Brain microvascular endothelial cell (primary cell): ENCODE data around the gene PRR33.

Experiments used
- DNase-seq: peaks from one replicate; pipeline ENCODE4 v3.0.0-alpha.2; 2020
- H3K27ac ChIP-seq: fragments of 250-450 bp; sonication (Bioruptor Pico); 2 replicates; pipeline ENCODE4 v1.5.1; 2020; ENCODE audit warnings: mild to moderate bottlenecking, moderate library complexity
- H3K27me3 ChIP-seq: fragments of 250-450 bp; sonication (Bioruptor Pico); replicated peaks from 2 replicates; pipeline ENCODE4 v1.5.1; 2020; ENCODE audit warnings: mild to moderate bottlenecking
- H3K36me3 ChIP-seq: fragments of 250-450 bp; sonication (Bioruptor Pico); replicated peaks from 2 replicates; pipeline ENCODE4 v1.5.1; 2020; ENCODE audit warnings: mild to moderate bottlenecking
- H3K4me3 ChIP-seq: 2 replicates; pipeline ENCODE4 v1.5.1; 2011; ENCODE audit warnings: low read depth, mild to moderate bottlenecking, control low read depth, low read length, moderate library complexity
- CTCF ChIP-seq: IDR thresholded peaks from 2 replicates; pipeline ENCODE4 v1.5.1; 2011; ENCODE audit warnings: low read depth, mild to moderate bottlenecking, moderate library complexity, low read length, control low read depth, inconsistent platforms; ENCODE audit errors: missing control alignments
- in situ Hi-C: cut with HindIII; loops from 2 replicates; pipeline ENCODE4 v1.10.0; 2017; ENCODE audit warnings: low sequenced_read_pairs, low pct_ligation_motif_present

Gene PRR33

GRCh38 chr11:1866226-1866625 is 25.5 kb downstream of the PRR33 start:
- Histone ChIP-seq H3K4me3 (no peak overlapping the region), H3K27me3 (peaks cover 5% of the 10 kb centered on the region), H3K27ac (no peak overlapping the region), H3K36me3 (no peaks in the 10 kb centered on the region)
- no peak for DNase-seq
- no peak for TF ChIP-seq CTCF
- in situ Hi-C loops = no loop called here

GRCh38 chr11:1864831-1865665 is 26.6 kb downstream of the PRR33 start:
- Histone ChIP-seq H3K4me3 (no peak overlapping the region), H3K27me3 (no peaks in the 10 kb centered on the region), H3K36me3 (no peaks in the 10 kb centered on the region), H3K27ac (no peak overlapping the region)
- in situ Hi-C loops = no loop called here
- no peak for DNase-seq
- no peak for TF ChIP-seq CTCF

- H3K27ac ChIP-seq = no peak overlapping the region
- no peak for DNase-seq
- no peak for TF ChIP-seq CTCF
- H3K27me3 ChIP-seq = no peaks in the 10 kb centered on the region
- in situ Hi-C loops = no loop called here
- H3K36me3 ChIP-seq = no peaks in the 10 kb centered on the region
- H3K4me3 ChIP-seq = no peak overlapping the region
Measured at GRCh38 chr11:1864231-1864630, 27.5 kb downstream of the PRR33 start.

- in situ Hi-C loops = no loop called here
- Histone ChIP-seq H3K27me3 (no peaks in the 10 kb centered on the region), H3K27ac (peak overlapping the region; percentile 62), H3K4me3 (no peak overlapping the region), H3K36me3 (no peaks in the 10 kb centered on the region)
- peak; percentile 85 for DNase-seq
- no peak for TF ChIP-seq CTCF
Measured at GRCh38 chr11:1863352-1864216, 28.1 kb downstream of the PRR33 start.

- no peak for TF ChIP-seq CTCF
- Histone ChIP-seq H3K36me3 (no peaks in the 10 kb centered on the region), H3K27ac (peak overlapping the region; percentile 62), H3K4me3 (no peak overlapping the region), H3K27me3 (no peaks in the 10 kb centered on the region)
- DNase-seq = peak; percentile 36
- in situ Hi-C loops = no loop called here
Measured at GRCh38 chr11:1862588-1863351, 28.9 kb downstream of the PRR33 start.
